GM19324 (cell line): ENCODE results near the gene ERFL.
"Not testable (repeated sequence)": the region's sequence is repeated elsewhere in the genome, so short reads cannot be mapped to it uniquely, and the experiment has no call there.

ENCODE experiments used
- ATAC-seq: cut with Tn5 transposase; IDR thresholded peaks from one replicate; pipeline ENCODE4 v1.9.1; 2021; ENCODE audit warnings: mild to moderate bottlenecking, moderate library complexity; ENCODE audit not compliant: unreplicated experiment, low FRiP score

The ERFL gene

DNA sequence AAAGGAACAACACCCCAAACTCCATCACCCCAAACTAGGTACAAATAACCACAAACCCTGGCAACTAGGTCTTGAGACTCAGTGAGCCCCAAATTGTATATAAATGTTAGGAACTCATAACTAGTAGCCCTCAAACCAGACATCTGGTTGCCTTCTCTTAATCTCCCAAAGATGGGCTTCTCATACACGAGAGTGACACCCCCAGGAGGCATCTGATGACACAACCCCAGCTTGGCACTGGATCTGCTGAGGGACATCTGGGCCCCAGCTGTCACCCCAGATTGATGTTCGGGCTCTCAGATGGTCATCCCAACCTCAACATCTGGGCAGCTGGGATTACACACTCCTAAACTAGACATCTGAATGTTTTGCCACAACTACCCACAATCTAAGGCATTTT lies 16.1 kb upstream of the ERFL start:
- ATAC-seq: no peak

DNA sequence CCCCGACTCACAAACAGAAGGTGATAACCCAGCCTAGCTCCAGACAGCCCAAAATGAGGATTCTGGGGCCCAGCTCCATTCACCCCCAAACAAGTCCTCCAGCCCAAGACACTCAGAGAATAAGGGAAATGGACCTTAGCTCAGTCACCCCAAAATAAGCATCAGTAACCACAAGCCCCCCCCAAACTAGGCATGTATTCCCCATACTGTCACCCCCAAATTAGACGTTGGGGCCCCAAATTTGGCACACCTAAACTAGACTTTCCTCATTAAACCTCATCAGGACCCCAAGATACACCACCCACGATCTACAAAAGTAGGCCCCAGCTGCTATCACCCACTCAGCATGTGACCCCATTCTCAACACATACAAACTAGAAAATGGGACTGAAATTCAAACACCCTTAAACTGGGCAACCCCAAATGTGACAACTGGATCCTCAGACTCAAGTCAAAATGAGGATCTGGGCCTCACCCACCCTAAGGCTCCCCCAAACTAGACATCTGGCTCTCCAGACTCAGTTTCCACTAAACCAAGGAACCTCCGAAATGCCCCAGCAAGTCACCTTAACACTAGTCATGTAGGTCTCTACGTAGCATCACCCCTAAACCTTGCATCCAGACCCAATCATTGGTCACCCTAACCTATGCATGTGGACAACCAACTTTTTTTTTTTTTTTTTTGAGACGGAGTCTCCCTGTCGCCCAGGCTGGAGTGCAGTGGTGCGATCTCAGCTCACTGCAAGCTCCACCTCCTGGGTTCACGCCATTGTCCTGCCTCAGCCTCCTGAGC lies 13.4 kb upstream of the ERFL start:
- no peak for ATAC-seq

DNA sequence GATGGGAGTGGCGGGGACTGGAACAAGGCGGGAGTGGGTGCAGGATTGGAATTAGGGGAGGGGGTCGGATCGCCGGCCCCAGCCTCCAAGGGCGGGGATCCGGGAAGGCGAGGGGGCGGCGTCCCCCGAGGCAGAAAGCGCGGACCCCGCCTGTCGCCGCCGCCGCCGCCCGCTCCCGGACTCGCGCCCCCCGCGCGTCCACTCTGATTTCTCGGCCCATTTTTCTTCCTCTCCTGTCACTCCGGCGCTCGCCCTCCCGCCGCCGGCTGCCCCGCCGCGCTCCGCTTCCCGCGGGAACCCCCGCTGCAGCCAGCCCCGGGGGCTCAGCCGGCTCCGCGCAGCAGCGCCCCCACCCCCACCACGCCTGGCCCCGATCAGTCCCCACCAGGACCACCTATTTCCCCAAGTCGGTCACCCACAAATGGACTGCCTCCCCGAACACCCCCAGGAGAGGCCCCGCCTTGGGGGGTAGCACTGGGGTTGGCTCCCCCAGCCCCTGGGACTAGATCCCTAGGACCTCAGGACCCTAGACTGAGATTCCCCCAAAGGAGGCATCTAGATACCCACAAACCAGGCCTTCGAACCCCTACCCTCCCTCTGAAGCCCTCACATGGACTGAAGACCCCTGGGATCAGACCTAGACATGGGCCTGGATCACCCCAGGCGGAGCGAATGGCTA lies 12.6 kb upstream of the ERFL start:
- no peak for ATAC-seq

DNA sequence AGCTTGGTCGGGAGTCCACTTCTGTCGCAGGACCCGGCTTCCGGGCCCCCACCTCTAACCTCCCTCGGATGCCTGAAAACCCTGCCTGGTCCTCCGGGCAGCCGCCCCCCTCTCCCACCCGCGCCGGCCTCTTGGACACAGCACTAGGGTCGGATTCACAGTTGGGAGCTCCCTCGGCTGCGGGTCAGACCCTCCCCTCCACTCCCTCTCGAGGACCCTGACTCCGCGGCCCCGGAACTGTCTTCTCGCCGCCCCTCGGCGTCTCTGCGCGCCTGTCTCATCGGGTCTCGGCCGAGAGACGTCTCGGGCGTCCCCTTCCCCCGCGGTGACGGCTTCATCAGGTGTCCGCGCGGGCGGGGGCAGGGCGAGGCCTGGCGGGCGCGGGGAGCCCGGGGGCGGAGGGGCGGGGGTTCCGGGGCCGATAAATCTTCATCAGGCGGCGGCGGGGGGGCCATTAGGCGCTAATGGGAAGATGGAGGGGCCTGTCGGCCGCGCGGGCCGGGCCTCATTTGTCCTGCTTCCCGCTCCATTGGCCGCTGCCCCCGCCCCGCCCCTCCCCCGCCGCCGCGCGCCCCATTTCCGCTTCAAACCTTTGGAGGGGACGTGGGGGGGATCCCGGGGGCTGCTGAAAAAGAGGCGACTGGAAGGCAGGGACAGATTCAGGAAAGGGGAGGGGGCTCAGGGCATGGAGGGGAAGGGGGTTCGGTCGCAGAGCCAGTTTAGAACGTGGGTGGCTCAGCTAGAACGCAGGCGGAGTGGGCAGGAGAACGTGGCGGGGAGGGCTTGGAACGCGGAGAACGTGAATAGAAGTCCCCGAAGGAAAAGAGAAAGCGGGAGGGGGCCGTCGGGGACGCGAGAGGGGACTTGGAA lies 11.8 kb upstream of the ERFL start:
- no peak for ATAC-seq

DNA sequence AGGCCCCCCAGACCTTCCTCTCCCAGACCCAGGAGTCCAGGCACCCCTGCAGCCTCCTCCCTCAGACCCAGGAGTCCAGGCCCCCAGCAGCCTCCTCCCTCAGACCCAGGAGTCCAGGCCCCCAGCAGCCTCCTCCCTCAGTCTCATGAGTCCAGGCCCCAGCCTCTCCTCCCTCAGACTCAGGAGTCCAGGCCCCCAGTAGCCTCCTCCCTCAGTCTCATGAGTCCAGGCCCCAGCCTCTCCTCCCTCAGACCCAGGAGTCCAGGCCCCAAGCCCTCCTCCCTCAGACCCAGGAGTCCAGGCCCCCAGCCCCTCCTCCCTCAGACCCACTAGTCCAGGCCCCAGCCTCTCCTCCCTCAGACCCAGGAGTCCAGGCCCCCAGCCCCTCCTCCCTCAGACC lies 11.0 kb upstream of the ERFL start:
- not testable (repeated sequence) for ATAC-seq

DNA sequence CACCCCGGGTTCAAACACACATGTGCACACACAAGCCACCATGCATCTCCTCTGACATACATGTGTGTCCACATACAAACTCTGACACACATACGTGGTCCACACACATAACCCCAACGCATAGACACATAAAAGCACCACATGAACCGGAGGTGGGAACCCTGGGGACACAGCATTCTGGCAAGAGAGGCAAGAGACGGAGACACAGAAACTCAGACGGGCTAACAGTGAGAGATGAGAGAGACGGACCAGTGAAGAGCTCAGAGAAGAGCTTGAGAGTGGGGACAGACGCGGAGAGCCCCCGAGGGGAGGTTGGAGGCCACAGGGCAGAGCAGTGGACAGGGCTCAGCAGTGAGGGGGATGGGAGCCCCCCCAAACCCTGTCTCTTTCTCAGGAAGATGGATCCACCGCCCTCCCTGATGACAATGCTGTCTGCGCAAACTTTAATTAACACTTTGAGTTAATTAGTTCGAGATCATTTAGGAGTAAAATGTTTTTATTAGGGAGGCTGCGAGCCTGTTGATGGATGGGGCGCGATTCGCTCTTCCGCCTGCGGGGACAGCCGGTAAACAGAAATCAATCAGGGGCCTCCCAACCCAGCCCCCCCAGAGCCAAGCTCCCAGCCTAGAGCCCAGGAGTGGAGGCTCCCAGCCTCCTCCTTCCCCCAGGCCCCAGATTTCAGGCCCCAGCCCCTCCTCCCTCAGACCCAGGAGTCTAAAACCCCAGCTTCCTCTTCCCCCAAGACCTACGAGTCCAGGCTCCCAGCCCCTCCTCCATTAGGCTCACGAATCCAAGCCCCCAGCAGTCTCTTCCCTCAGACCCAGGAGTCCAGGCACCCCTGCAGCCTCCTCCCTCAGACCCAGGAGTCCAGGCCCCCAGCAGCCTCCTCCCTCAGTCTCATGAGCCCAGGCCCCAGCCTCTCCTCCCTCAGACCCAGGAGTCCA lies 9.5 kb upstream of the ERFL start:
- no peak for ATAC-seq

DNA sequence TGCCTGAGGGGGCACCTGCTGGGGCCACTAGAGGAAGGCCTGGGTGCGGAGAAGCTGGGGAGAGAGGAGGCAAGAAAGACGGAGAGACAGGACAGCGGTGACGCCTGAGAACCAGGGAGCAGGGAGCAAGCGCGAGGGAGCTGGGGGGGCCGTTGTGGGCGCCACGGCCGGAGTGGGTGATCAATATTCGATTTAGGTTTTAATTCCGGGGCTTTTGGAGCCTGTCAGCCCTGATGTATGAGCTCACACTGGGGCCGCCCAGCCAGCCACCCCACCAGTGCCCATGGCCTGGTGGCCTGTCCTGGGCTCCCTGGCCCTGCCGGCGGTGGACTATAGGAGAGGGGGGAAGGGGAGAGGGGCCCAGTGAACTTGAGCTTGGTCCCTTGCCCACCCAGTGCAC lies 8.7 kb upstream of the ERFL start:
- no peak for ATAC-seq

DNA sequence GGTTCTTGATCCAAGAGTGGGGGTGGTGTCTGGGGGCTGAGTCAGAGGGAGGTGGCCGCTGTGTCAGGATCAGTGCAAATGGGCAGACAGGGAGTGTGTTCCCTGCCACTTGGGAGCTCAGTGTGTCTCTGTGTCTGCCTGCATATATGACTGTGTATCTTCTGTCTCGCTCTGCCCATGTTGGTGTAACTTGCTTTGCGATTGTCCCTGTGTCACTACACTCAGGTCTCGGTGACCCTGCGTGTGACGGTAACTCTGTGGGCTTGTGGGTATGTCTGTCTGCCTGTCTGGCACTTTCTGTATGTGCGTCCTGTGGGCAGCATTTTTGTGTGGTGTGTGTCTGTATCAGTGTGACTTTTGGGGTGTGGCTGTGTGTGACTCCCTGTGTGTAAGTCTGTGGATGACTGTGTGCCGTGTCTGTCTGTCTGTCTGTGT lies 8.2 kb upstream of the ERFL start:
- no peak for ATAC-seq

DNA sequence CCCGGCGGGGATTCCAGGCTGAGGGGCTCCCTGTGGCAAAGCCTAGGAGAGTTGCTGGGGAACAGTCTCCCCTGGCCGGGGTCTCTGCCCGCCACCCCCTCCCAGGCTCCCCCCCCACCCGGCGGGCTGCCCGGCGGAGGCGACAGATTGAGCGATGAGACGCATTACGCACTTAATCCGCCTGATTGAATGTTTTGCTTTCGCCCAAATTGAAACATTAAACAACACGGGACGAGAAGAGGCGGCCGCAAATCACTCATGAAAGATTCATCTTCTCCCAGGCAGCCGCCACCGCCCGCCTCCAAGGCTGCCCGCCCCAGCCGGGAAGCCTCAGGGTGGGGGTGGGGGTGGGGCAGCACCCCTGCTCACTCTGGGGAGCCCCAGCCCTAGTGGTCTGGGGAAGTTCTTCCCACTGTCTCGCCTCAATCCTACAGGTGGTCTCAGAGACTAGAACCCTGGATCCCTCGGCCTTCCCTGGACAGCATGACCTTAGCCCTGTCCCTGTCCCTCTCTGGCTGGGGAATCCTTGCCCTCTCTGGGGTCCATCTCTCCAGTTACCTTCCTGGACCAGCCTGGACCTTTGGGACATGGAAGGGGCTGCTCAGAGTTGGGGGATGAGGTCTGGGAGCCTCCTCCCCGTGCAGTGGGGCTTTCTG lies 7.6 kb upstream of the ERFL start:
- no peak for ATAC-seq

DNA sequence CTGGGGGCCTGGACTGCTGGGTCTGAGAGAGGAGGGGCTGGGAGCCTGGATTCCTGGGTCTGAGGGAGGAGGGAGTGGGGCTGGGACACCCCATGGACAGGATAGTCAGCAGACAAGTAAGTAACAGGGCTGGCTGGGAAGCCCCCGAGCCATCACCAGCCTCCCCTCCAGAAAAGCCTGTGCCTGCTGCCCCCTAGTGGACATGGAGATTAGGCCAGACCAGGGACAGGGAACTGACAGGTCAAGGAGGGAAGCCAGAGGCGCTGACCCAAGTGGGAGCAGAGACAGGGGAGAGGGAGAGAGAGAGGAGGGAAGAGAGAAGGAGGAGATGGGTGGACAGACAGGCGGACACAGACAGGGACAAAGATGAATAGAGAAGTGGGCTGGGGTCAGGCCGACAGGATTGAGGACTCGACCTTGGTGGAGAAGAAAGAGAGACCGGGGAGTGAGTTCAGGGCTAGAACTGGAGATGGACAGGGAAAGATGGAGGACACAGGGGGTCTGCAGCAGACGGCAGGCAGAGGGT lies 6.7 kb upstream of the ERFL start:
- no peak for ATAC-seq

DNA sequence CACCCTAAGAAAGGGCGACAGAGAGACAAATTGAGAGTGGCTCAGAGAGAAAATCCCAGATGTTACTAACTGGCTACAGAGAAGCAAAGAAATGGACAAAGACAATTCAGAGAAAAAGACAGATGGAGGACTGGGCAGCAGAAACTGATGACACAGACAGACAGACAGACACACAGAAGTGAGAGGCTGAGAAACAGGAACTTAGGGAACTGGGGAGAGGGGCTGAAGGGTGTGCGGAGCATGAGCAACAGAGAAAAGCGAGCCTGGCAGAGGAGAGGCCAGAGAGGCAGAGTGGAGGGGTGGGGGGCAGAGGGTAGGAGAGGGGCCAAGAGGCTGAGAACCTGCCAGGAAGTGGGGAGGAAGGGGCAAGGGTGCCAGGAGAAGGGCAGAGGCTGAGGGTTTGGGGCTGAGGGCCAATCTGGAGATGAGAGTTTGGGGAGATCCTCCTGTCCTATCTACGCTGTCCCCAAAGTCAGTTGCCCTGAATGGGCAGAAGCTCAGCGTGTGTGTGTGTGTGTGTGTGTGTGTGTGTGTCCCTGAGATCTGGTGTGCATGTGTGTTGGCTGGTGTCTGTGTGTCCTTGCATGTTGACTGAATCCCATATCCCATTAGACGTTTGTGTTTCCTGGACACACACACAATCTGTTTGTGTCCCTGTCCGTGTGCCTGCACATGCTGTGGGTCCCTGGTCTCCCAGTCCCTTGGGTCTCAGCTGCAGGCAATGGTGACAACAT lies 5.6 kb upstream of the ERFL start:
- ATAC-seq: no peak

DNA sequence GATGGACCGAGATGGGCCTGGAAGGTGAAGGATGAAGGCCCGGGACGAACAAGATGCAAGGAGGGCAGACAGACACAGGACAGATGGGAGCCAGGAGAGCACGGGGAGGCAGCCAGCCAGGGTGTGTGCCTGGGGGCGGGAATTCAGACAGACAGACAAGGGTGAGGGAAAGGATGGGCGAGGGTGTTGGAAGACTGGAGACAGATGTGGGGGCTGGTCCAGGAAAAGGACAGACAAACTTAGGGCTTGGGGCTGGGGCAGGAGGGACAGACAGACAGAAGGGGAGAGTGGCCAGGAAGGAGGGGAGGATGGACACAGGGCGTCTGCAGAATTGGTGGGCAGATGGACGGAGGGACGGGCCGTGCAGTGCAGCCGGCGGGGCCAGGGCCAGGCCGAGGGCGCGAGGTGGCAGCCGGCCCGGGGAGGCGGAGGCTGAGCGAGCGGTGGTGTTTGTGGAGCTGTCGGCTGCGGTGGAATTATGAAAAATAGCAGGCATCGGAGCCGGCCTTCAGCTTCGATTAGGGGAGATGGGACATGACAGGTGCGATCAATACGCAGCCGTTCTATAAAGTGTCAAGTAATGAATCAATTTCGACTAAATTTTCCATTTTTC lies 4.6 kb upstream of the ERFL start:
- no peak for ATAC-seq

DNA sequence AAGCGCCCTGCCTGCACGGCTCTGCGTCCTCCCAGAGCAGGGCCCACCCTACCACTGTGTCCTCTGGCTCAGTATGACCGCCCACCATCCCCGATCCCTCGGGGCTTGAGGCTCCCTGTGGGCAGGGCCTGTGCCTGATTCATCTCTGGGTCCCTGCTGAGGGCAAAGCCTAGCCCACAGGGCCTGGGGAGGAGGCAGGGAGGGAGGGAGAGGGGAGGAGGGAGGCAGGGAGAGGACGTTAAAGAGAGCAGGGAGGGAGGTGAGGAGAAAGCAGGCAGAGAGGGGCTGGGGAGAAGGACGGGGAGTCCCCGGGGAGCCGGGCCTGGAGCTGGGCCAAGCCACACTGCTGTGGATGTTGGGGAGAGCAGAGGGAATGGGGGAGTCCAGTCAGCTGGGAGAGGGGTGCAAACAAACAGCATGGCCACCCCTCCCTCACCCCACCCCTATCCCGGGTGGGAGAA lies 4.0 kb upstream of the ERFL start:
- no peak for ATAC-seq

DNA sequence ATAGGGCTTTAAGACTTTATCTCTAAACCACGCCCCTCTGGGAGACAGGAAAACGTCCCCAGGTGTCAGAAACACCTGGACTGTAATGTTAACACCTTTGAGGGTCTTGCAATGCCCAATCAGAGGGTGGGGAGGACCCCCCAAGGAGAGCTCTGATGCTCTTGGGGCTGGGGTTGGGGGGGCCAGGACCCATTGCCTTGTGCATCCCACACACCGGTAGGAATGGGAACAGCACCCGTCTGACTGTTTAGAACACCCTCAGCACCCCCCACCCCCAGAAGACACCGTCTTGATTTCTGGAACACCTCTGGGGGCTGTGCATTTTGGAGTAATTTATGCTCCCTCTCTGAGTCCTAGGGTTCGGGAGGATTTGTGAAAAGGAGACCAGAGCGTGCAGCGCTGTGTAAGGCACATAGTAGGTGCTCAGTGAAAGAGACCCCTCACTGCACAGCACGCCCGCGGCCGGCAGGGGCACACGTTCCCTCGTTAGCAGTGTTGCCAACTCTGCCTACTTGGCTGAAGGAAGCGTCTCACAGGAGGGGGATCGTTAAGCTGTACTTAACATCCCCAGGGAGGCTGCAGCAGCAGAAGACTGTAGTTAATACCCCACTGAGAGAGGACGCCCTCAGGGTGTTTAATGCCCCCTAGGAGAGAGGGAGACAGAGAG lies 2.8 kb upstream of the ERFL start:
- ATAC-seq: no peak

DNA sequence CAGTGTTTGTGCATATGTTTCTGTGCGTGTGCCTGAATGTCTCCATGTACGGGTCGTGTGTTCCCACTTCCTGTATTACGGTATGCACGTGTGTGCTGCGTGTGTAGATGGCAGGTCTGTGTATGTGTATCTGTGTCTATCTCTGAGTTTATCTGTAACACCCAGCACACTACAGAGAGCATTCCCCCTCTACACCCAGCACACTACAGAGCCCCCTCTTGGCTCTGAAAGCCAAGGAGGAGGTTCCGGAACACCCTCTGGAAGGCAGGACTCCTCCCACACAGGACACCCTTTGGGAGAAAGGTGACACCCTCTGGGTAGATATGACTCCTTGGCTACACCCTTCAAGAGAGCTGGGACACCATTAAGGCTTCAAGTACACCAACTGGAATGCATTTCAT lies 2.1 kb upstream of the ERFL start:
- ATAC-seq: no peak

DNA sequence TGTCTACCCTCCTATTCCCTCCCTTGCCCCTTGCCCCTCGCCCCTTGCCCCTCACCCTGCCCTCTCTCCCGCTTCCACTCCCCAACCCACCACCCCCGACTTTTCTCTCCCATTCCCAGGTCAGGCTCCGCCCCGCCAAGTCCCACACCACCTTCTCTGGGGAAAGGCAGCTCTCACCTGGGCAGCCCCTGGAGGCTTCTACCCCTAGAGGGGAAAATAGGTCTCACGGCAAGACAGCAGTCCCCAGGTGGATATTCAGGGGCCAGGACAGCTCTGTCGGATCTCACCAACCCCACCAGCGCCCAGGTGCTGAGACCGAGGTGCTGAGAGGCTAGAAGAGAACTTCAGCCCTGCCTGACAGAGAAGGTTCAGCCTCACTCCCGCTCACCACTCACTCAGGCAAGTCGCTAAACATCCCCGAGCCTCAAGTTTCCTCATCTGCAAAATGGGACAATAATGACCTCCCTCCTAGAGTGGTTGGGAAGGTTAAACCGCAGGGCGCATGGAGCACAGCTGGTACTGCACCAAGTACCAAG lies 1.4 kb upstream of the ERFL start:
- no peak for ATAC-seq

DNA sequence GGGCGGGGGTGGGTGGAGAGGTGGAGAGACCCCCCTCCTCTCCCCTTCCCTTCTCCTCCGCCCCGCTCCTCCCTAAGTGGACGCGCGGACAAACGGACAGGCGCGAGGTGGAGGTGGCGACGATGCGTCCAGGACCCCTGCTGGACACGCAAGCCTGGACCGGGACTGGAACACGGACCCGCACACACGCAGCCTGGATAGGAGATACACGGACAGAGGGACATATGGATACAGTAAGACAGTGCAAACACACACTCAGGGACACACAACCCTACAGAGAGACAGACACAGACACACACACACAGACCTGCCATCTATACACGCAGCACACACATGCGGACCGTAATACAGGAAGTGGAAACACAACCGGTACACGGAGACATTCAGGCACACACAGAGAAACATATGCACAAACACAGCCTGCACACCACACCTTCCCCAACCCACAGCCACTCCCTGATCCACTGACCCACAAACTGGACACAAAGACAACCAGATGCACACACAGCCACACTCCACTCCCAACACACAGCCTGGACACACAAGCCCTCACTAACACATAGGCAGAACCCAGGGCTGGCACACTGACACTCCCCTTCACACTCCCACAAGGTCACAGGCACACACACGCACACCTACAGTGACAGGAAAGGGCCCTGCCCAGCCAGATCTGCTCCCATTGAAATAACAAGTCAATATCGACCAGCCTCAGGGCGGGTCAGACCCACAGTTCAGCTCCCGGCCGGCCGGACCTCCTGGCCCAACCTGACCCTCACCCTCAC lies 696 bp upstream of the ERFL start:
- no peak for ATAC-seq
